Stimulated activated CD8-positive, alpha-beta memory T cell treated with anti-CD3 and anti-CD28 coated beads, Interleukin-7, amount 100 ng/mL, for 48 hours (primary cell): ENCODE results near the gene PSAP.
A peak's percentile ranks its signal among the peaks of the same experiment; 100 is the strongest.
"Not testable (repeated sequence)": the region's sequence is repeated elsewhere in the genome, so short reads cannot be mapped to it uniquely, and the experiment has no call there.

Experiments
- DNase-seq, 2 donors: peaks; one replicate each; pipeline ENCODE4 v3.0.0-alpha.2; 2020; ENCODE audit warnings: low read depth in 1 of 2; ENCODE audit errors: extremely low read depth in 1 of 2

The PSAP gene

DNA sequence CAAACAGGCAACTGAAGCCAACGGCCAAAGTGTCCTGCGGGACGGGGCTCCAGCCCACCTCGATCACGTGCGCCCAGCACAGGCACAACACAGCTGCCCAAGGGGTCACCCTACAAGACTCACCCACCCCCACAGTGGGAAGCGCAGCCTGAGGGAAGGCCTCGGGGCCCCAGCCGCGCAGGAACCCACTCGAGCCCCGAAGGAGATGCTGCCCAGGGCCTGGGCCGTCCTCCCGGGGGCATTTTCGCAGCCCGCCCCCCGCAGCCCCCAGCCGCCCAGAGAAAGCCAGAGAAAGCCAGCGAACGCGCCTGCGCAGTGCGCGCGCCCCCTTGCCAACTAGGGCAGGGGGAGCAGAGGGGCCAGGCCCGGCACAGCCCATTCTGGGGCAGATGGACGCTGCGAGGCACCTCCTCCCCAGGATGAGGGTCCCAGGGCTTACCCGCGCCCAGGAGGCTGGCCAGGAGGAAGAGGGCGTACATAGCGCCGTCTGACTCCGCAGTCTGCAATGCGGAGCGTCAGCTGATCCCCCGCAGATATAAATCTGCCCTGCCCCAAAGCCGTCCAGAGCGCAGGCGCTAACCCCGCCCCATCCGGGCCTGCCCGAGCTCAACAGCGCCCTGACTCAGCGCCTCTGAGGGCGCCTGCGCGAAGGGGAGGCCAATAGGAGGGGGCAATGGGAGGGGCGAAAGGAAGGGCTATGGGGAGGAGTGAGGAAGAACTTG is at the start of gene PSAP:
Gene PSAP, minus strand, starts transcription at position 509 of the 722 bp plus-strand sequence. Its CDS starts 30 bp downstream, at position 479.
- DNase-seq: peak; percentile 98 to 99

DNA sequence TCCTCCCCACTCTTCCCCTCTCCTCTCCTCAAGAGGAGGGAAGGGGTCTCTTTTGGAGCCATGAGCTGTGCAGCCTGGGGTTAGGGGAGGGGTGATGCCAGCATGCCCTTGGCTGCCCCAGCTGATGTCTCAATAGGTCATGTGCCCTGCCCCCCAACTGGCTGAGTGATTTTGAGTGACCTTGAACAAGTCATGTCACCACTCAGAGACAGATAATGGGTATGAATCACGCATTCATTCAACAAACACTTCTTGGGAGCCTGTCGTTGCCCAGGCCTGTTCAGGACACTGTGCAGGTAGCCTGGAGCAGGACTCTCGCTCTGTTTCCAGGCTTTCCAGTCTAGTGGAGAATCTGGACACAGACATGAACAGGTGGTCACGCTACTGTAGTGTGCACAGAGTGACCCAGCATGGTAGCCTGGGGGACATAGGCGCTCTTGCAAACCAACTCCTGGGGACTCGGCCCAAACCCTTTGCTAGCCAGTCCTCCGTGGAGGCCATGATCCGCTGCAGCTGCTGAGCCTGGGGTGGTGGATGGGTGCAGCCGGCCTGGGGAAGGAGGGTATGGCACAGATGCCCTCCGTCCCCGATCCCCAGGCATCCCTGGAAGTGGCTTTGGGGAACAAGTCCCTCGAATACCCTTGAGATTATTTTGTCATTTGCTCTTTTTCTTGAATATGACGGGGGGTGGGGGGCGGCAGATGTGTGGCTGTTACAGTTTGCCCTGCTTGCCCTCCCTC is 49.6 kb upstream of the PSAP start:
- DNase-seq: no peak

DNA sequence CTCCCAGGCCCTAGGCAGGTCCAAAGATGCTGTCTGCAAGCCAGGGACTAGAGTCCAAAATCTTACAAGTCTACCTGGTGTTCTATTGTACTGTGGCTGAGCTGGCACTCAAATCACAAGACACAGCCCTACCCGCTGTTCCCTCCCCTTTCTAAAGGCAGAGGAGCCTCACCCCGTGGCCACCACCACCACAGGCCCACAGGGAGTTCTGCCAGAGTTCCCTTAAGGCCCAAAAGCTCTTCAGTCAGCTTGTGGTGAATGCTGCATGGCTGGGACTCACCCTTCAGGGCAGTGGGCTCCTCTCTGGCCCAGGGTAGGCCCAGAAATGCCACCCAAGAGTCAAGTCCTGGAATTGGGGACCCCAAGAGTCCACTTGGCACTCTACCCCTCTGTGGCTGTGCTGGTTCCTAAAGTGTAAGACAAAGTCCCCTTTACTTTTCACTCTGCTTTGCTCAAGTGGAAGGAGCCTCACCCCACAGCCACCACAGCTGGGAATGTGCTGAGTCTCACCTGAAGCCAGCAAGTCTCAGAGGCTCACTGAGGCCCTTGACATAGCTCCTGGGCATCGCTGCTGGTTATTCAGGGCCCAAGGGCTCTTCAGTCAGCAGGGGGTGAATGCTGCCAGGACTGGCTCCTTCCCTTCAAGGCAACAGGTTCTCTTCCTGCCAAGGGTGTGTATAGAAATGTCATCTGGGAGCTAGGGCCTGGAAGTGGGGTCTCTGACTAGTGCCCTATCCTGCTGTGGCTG is 48.8 kb upstream of the PSAP start:
- DNase-seq: no peak

GRCh38 chr10:71898346-71898745 is 47.3 kb upstream of the PSAP start:
- DNase-seq: not testable (repeated sequence)

GRCh38 chr10:71893920-71894319 is 42.9 kb upstream of the PSAP start:
- no peak for DNase-seq

GRCh38 chr10:71893258-71893815 is 42.3 kb upstream of the PSAP start:
- DNase-seq: no peak

DNA sequence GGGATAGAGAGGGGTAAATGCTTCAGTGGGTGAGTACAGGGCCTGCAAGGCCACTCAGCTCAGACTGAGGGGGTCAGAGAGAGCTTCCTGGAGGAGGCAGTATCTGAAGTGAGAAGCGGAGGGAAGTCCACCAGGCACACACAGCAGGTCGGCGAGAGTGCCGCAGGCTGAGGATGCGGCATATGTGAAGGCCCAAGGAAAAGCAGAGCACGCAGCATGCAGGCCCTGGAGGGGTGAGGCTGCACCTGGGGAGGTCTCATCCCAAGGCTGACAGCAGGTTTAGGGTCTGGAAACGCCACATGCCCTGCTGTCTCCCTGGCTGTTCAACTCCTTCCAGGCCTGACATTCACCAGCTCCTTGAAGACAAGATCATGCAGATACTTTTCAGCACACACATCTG is 40.4 kb upstream of the PSAP start:
- DNase-seq: no peak

GRCh38 chr10:71889388-71889987 is 38.4 kb upstream of the PSAP start:
- no peak for DNase-seq

GRCh38 chr10:71888623-71889387 is 37.8 kb upstream of the PSAP start:
- peak; percentile 35 to 37 for DNase-seq

DNA sequence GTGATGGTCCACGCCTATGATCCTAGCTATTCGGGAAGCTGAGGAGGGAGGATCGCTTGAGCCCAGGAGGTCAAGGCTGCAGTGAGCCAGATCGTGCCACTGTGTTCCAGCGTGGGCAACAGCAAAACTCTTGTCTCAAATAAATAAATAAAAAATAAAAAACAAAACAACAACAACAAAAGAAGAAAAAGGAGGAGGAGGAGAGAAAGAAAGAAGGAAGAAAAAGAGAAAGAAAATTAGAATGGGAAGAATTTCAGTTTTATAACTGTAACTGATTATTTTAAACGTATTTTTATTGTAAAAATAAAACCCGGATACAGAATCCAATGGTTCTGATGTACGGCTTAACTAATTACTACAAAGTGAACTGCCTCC is 37.2 kb upstream of the PSAP start:
- DNase-seq: no peak

DNA sequence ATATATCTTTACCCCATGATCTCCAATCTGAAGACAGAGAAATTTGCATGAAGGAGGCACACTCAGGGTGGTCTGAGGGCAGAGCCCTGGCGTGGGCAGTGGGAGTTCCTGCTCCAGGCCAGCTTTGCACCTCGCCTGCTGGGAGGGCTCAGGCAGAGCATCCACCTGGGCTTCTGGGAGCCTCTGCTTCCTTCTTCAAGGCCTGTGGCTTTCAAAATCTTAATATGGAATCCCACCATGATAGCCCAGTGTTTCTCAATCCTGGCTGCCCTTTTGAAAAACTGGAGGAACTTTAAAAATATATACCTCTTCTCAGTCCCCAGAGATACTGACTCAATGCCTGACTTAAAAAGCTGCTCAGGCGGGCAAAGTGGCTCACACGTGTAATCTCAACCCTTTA is 36.7 kb upstream of the PSAP start:
- no peak for DNase-seq

GRCh38 chr10:71882813-71883659 is 32.0 kb upstream of the PSAP start:
- no peak for DNase-seq

DNA sequence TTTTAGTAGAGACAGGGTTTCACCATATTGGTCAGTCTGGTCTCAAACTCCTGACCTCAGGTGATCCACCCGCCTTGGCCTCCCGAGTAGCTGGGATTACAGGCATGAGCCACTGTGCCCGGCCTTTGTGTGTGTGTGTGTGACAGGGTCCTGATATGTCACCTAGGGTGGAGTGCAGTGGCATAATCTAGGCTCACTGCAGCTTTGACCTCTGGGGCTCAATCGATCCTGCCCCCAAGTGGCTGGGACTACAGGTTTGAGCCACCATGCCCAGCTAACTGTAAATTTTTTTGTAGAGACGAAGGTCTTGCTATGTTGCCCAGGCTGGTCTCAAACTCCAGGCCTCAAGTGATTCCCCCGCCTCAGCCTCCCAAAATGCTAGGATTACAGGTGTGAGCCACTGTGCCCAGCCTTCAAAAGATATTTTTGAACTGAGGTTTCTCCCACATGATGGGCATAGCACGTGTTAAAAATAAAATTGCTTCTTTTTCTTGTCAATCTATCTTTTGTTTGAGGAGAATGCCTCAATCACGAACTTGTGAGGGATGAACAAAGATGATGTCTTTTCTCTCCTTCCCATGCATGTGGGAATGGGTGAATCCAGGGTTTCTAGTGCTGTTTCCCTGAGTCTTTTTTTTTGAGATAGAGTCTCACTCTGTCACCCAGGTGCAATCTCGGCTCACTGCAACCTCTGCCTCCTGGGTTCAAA is 30.8 kb upstream of the PSAP start:
- DNase-seq: no peak

DNA sequence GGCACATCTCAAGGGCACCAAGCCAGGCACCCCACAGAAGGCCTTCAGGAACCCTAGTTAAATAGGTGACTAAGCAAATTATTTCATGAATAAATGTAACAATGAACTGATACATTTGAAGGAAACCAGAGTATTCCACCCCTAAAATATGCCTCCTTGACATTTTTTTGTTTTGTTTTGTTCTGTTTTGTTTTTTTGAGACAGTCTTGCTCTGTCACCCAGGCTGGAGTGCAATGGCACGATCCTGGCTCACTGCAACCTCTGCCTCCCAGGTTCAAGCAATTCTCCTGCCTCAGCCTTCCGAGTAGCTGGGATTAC is 30.2 kb upstream of the PSAP start:
- not testable (repeated sequence) for DNase-seq

- DNase-seq: no peak
Observed at GRCh38 chr10:71880425-71881306, 29.6 kb upstream of the PSAP start.

DNA sequence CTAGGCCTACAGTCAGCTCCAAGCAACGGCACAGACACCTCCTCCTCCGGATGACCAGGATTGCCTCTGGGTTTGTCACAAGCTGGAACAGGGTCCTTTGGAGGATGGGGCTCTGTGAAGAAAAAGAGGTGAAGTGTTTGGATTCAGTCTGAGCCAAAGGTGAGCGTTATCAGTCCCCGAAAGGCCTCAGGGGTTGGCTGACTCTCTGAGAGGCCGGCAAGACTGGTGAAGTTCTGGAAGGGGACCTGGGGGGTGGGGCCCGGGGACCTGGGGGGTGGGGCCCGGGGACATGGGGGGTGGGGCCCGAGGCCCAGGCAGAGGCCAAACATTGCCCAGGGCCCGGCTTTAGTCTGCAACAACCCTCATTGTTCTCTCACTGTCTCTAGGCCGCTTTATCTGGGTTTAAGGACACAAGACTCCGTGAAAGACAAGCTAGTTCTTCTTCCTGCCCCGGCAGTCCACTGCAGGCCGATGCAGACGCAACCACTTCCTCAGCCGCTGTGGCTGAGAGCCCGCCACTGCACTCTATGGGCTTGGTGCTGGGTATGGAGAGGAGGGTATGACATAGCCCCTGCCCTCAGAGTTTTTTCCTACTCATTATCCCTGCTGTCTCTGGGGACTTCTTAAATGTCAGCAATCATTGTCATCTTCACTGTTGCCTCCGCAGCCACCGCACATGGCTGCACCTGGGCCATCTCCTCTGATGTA is 27.4 kb upstream of the PSAP start:
- DNase-seq: no peak

DNA sequence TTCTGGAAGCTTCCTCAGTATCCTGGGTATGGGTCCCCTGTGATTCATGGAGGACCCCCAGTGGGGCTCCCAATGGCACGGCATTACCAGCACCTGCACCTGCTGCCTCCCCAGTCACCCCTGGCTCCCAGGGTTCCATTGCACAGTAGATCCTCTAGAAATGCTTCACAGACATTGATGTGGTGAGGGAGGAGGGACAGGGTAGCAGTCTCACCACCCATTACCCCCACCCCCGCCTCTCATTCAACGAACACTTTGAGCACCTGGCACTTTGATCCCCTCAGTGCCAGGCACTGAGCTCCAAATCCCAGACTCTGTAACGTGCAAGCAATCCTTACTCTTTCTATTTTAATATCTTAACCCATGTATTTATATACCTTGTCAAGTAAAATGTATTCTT is 26.8 kb upstream of the PSAP start:
- DNase-seq: no peak
